ENCODE data around the gene TNFRSF4.
"Not testable (repeated sequence)": the region's sequence is repeated elsewhere in the genome, so short reads cannot be mapped to it uniquely, and the experiment has no call there.

TNFRSF4 gene

GRCh38 chr1:1213345-1214265, at the start of gene TNFRSF4:
TNFRSF4 (minus strand) TSS chr1:1214153; CDS start chr1:1214127, 26 bp downstream.
- no peak for DNase-seq (ENCODE audit: low read depth)

- no peak for DNase-seq (ENCODE audit: low read depth)
Observed at GRCh38 chr1:1262758-1263157, 48.8 kb upstream of the TNFRSF4 start.

- DNase-seq (ENCODE audit: low read depth) = no peak
Observed at GRCh38 chr1:1262071-1262470, 48.1 kb upstream of the TNFRSF4 start.

GRCh38 chr1:1260843-1261560, 47.0 kb upstream of the TNFRSF4 start:
- no peak for DNase-seq (ENCODE audit: low read depth)

GRCh38 chr1:1259951-1260600, 46.1 kb upstream of the TNFRSF4 start:
- DNase-seq (ENCODE audit: low read depth) = no peak

DNA sequence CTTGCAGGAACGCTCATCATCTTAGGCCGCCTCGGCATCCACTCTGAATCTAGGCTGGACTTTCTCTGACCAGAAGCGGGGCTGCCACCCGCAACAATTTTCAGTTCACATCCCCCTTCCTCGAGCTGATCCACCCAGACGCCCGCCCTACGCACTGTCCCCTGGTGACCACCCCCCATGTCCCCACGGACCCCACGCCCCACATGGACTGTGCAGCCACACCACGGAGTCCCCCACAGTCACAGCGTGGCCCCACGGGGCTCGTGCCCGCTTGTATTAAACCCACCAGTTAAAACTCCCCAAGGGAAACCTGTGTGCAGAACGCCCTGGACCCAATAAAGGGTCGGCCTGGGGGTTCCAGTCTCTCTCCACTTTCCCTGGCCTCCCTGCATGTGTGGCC, 45.6 kb upstream of the TNFRSF4 start:
- DNase-seq (ENCODE audit: low read depth) = no peak

- no peak for DNase-seq (ENCODE audit: low read depth)
Observed at GRCh38 chr1:1259119-1259488, 45.2 kb upstream of the TNFRSF4 start.

DNA sequence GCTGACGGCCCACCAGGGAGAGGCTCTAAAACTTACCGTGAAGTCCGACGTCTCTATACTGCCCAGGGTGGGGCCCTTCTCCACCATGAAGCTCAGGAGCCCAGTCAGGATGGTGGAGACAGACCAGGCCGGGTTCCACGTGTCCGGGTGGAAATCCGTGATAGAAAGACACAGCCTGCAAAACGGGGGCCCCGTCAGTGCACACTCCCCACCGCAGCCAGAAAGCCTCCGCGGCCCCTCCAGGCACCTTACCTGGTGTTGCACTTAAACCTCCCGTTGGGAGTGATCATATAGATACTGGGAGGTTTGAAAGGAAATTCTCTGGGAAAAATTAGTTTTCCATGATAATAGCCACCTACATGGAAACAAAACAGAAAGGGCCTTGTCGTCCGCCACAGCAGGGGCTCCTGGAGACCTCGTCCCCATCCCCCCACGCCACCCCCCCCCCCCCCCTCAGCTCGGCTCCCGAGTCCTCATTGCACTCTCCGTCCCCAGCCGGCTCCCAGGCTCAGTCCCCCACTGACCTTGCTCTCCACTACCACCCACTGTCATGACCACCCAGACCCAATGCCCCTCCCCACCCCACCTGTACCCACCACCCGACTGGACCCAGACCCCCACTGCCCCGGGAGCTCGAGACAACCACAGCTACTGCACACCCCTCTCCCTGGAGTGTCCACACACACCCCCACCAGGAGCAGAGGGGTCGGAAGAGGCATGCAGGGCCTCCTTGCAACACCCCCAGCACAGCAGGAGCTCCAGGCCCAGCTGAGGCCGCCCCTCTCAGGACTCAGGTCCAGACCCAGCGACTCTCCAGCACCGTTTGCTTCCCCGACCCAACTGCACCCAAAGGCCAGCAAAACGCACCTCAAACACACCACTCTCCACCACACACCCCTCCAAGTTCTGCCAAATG, 43.3 kb upstream of the TNFRSF4 start:
- no peak for DNase-seq (ENCODE audit: low read depth)

GRCh38 chr1:1255611-1256010, 41.7 kb upstream of the TNFRSF4 start:
- no peak for DNase-seq (ENCODE audit: low read depth)

- no peak for DNase-seq (ENCODE audit: low read depth)
Observed at GRCh38 chr1:1255078-1255477, 41.1 kb upstream of the TNFRSF4 start.

DNA sequence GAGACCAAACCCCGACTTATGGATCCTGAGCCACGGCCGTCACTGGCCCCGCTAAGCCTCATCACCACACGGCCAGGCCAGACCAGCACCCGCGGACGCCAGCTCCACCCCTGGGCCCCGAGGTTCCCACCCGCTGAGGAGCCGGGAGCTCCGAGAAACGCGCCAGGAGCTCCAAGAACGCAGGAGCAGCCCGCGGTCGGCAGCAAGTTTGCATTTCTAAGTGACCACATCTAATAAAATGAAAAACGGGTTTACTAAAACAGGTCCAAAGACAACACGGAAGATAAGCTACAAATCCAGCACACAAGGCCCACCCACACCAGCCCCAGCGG, 40.7 kb upstream of the TNFRSF4 start:
- no peak for DNase-seq (ENCODE audit: low read depth)

GRCh38 chr1:1253972-1254666, 40.2 kb upstream of the TNFRSF4 start:
- DNase-seq (ENCODE audit: low read depth) = no peak

DNA sequence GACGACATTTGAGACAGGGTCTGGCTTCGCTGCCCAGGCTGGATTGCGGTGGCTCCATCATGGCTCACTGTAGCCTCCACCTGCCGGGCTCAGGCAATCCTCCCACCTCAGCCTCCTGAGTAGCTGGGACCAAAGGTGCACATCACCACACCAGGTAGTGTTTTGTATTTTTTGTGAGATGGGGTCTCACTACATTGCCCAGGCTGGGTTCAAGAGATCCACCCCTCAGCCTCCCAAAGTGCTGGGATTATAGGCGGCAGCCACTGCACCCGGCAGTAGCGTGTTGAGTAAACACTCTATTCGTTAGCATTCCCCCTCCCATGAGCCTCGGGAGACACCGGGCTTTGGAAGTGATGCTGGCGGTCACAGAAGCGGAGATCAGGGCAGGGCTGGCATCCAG, 39.4 kb upstream of the TNFRSF4 start:
- no peak for DNase-seq (ENCODE audit: low read depth)

DNA sequence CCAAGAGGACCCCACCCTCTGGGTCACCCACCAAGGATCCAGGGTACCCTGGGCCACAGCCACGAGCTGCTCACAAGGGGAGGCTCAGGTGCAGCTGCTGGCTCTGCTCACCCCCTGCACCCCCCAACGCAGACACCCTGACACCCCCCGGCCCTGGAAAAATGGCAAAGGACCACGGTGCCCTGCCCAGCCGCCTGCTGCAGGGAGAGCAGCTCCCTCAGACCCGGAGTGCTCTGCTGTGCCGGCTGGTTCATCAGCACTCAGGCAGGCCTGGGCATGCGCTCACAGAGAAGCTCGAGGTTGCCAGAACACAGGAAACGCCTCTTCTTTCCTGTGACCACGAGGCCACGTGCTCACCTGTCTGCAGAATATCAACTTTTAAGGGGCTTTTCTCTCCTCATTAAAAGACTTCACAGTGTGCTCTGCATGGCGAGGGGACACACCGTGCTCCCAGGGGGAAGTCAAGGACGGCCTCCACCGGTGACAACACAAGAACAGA, 36.9 kb upstream of the TNFRSF4 start:
- no peak for DNase-seq (ENCODE audit: low read depth)

DNA sequence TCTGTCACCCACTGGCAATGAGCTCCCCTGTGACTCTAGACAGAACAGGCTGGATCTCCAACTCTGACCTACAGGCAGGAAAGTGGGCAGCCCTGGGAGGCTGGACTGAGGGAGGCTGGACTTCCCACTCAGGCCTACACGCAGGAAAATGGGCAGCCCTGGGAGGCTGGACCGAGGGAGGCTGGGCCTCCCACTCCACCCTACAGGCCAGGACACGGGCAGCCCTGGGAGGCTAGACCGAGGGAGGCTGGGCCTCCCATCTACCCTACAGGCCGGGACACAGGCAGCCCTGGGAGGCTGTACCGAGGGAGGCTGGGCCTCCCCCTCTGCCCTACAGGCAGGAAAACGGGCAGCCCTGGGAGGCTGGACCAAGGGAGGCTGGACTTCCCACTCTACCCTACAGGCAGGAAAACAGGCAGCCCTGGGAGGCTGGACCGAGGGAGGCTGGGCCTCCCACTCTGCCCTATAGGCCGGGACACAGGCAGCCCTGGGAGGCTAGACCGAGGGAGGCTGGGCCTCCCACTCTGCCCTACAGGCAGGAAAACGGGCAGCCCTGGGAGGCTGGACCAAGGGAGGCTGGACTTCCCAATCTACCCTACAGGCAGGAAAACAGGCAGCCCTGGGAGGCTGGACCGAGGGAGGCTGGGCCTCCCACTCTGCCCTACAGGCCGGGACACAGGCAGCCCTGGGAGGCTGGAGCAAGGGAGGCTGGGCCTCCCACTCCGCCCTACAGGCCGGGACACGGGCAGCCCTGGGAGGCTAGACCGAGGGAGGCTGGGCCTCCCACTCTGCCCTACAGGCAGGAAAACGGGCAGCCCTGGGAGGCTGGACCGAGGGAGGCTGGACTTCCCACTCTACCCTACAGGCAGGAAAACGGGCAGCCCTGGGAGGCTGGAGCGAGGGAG, 34.3 kb upstream of the TNFRSF4 start:
- DNase-seq (ENCODE audit: low read depth) = not testable (repeated sequence)

- no peak for DNase-seq (ENCODE audit: low read depth)
Observed at GRCh38 chr1:1247341-1247913, 33.5 kb upstream of the TNFRSF4 start.

DNA sequence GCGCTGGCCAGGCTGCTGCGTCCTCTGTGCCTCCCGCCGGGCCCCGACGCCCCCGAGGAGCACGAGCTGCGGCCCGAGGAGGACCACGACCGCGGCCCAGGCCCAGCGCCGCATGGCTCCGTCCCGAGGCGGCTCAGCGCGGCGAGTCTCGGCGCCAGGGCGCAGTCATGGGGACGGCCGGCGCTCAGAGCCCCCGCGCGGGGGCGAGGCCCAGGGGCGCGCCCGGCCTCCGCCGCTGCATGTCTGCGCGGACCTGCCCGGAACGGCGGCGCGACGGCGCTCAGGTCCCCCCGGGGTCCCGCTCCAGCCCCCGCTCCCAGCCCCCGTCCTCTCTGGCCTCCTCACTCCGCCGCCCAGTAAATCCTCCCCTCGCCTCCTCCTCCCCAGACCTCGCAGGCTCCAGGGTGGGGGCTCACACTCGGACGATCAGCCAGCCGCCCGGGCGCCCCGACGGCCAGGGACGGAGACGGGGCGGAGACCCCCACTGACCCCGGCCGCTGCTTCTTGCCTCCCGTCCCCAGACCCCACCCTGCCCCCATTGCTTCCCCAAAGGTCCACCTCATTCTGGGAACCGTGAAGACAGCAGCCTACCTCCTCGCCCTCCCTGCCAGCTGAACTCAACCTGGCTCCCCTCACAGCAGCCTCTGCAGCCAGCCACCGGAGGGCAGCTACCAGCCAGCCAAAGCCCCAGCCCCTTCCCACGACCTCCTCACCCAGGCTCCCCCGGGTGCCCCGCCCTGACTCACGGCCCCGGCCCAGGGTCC, 32.8 kb upstream of the TNFRSF4 start, which contains the start of gene C1QTNF12:
Gene C1QTNF12, minus strand, starts transcription at position 146 of the 764 bp plus-strand sequence. Its CDS starts 32 bp downstream, at position 114.
- DNase-seq (ENCODE audit: low read depth) = no peak

DNA sequence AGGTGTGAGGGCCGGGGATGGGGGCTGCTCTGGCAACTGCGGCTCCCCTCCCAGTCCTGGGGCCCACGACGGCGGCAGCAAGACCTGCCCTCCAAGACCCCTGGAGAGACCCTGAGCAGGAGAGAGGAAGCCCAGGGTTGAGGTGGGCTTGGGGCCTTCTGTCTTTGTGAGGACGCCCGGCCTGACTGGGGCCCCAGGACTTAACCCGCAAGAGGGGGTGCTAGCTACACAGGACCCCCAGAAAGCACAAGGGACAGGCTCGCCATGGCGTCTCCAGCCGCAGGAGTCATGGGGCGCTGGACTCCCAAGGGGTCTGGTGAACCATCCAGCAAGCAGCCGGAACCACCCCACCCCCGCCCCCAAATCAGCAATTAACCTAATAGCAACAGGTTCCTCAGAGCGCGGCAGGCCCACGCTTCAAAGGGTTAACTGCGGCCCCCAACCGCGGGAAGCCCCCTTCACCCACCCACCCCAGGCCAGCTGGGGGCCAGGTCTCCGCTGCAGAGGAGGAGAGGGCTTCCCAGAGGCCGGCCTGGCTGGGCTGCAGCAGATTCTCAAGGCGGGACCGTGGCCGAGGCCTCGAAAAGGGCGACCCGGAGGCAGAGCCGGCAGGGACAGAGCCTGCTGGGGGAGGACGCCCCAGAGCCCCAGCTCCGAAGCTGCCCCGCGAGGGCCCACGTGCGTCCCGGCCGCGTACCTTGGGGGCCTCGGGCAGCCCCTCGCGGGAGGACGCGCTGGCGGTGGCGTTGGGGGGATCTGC, 32.0 kb upstream of the TNFRSF4 start:
- no peak for DNase-seq (ENCODE audit: low read depth)

Measured in EH (cell line).